OCI-LY7 (cell line): ENCODE measurements around the gene ERCC2. TPM values are rescaled to one million over a fixed set of nuclear protein-coding genes. Genes with fewer than 3 reads are reported as not detected.

Experiments used
- BruUV-seq: library from RNA; stranded (reverse); fragments of 400-500 nt; replicated peaks from 2 replicates; lab custom pipeline; 2021; lab: Mats Ljungman, UMichigan
- CTCF ChIA-PET: fragments of 300-600 bp; sonication (Branson Sonifier 250); formaldehyde crosslinking; loops from one replicate; lab custom pipeline; 2022; ENCODE audit warnings: antibody characterized with exemption; ENCODE audit not compliant: unreplicated experiment; lab: Charles Lee
- POLR2A ChIA-PET: fragments of 300-600 bp; sonication (Branson Sonifier 250); formaldehyde crosslinking; loops from one replicate; lab custom pipeline; 2022; ENCODE audit warnings: antibody characterized with exemption; lab: Charles Lee
- DNase-seq: peaks from one replicate; pipeline ENCODE4 v3.0.0-alpha.2; 2015; ENCODE audit warnings: low spot score
- H2AFZ ChIP-seq: fragments of 200-600 bp; sonication (generic), shearing (Covaris generic); 2 replicates; pipeline ENCODE4 v1.6.1; 2014; ENCODE audit warnings: mild to moderate bottlenecking, antibody characterized with exemption, low read length, moderate library complexity
- H3K27ac ChIP-seq: fragments of 200-600 bp; sonication (generic); 2 replicates; pipeline ENCODE4 v1.5.1; 2014; ENCODE audit warnings: mixed run types, low read depth, mild to moderate bottlenecking, moderate library complexity, low read length, inconsistent platforms; ENCODE audit not compliant: poor library complexity, severe bottlenecking
- H3K36me3 ChIP-seq: fragments of 200-600 bp; sonication (generic); 2 replicates; pipeline ENCODE4 v1.6.1; 2014; ENCODE audit warnings: mild to moderate bottlenecking, antibody characterized with exemption, low read length, moderate library complexity, mixed read lengths; ENCODE audit not compliant: insufficient read depth
- H3K4me1 ChIP-seq: fragments of 200-600 bp; sonication (generic); 2 replicates; pipeline ENCODE4 v1.5.1; 2014; ENCODE audit warnings: mild to moderate bottlenecking, low read length; ENCODE audit not compliant: insufficient read depth, poor library complexity, severe bottlenecking
- H3K4me2 ChIP-seq: fragments of 200-600 bp; sonication (generic); 2 replicates; pipeline ENCODE4 v1.6.1; 2014; ENCODE audit warnings: mild to moderate bottlenecking, low read length
- H3K4me3 ChIP-seq: fragments of 200-600 bp; sonication (generic); 2 replicates; pipeline ENCODE4 v1.5.1; 2014; ENCODE audit warnings: mild to moderate bottlenecking, low read depth, low read length; ENCODE audit not compliant: poor library complexity, severe bottlenecking
- H3K79me2 ChIP-seq: fragments of 200-600 bp; sonication (generic); 2 replicates; pipeline ENCODE4 v1.6.1; 2016; ENCODE audit warnings: low read depth, mild to moderate bottlenecking, low read length, moderate library complexity, mixed read lengths; ENCODE audit not compliant: insufficient read depth
- H3K9me2 ChIP-seq: fragments of 200-600 bp; sonication (generic); 2 replicates; pipeline ENCODE4 v1.6.1; 2016; ENCODE audit warnings: mild to moderate bottlenecking, low read length, mixed read lengths; ENCODE audit not compliant: insufficient read depth
- H3K9me3 ChIP-seq: fragments of 200-600 bp; sonication (generic); 2 replicates; pipeline ENCODE4 v1.6.1; 2014; ENCODE audit warnings: mild to moderate bottlenecking, mixed run types, low read length, mixed read lengths
- H4K20me1 ChIP-seq: fragments of 200-600 bp; sonication (generic); 2 replicates; pipeline ENCODE4 v1.6.1; 2014; ENCODE audit warnings: mild to moderate bottlenecking, antibody characterized with exemption, low read length, moderate library complexity, mixed read lengths; ENCODE audit not compliant: insufficient read depth
- EZH2phosphoT487 ChIP-seq: fragments of 200-600 bp; sonication (generic); IDR thresholded peaks from 2 replicates; pipeline ENCODE4 v1.6.1; 2018; ENCODE audit warnings: low read depth, borderline replicate concordance, mild to moderate bottlenecking, mixed run types, antibody characterized with exemption, low read length, moderate library complexity, mixed read lengths
- intact Hi-C: fragments of 100-400 bp; cut with micrococcal nuclease; formaldehyde crosslinking; loops from one replicate; pipeline ENCODE4 v1.10.0; 2022; ENCODE audit not compliant: unreplicated experiment
- total RNA-seq, 2 experiments: library from RNA; depleted of rRNA in 1 of 2; stranded (reverse); fragments of >200 nt in 1 of 2; shearing (Covaris generic) in 1 of 2; gene quantifications; 2 replicates each; pipeline ENCODE4 v1.2.3, GENCODE V29; 2014 to 2022
- TF ChIP-seq, protein P1 (sequence below): fragments of 200-600 bp; sonication (generic); conservative IDR thresholded peaks from 2 replicates; pipeline ENCODE4 v1.5.1; 2014; ENCODE audit warnings: mild to moderate bottlenecking, antibody characterized with exemption, low read length, moderate library complexity, mixed read lengths

Gene ERCC2
- total RNA-seq, 2 experiments from 2014 or later = 21.0 to 24.4 TPM

DNA sequence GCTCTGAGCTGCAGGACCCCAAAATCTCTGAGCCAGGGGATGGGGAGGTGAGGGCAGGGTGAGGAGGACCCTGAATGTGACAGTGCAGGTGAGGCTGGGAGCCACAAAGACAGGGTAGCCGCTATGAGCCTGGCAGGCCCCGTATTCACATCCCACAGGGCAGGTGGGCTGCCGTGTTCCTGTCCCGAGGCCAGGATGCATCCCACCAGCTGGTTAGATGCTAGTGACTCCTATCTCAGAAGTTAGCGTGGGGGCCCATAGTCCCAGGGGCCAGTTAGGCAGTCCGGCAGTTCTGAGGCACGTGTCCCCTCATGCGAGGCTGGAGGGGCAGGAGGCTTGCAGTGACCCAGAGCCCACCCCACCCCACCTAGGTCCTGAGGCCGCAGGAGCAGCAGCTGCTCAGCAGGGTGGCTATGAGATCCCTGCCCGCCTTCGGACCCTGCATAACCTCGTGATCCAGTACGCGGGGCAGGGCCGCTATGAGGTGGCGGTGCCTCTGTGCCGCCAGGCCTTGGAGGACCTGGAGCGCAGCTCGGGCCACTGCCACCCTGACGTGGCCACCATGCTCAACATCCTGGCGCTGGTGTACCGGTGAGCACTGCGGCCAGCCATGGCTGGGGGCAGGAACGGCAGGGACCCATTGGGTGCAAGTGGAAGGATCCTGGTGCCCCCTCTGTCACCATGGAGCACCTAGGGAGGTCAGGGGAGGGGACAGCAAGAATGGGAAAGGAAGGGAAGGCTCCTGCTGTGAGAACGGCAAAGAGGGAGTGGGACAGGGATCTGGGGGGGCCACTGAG is 22.6 kb downstream of the ERCC2 start:
- Histone ChIP-seq H2AFZ (no peak overlapping the region), H3K9me2 (no peaks in the 10 kb centered on the region), H3K36me3 (no peaks in the 10 kb centered on the region), H3K27ac (no peak overlapping the region), H3K4me2 (no peak overlapping the region), H4K20me1 (no peaks in the 10 kb centered on the region), H3K79me2 (no peaks in the 10 kb centered on the region), H3K4me1 (no peaks in the 10 kb centered on the region), H3K4me3 (no peak overlapping the region), H3K9me3 (no peaks in the 10 kb centered on the region)
- TF ChIP-seq, protein P1, sequence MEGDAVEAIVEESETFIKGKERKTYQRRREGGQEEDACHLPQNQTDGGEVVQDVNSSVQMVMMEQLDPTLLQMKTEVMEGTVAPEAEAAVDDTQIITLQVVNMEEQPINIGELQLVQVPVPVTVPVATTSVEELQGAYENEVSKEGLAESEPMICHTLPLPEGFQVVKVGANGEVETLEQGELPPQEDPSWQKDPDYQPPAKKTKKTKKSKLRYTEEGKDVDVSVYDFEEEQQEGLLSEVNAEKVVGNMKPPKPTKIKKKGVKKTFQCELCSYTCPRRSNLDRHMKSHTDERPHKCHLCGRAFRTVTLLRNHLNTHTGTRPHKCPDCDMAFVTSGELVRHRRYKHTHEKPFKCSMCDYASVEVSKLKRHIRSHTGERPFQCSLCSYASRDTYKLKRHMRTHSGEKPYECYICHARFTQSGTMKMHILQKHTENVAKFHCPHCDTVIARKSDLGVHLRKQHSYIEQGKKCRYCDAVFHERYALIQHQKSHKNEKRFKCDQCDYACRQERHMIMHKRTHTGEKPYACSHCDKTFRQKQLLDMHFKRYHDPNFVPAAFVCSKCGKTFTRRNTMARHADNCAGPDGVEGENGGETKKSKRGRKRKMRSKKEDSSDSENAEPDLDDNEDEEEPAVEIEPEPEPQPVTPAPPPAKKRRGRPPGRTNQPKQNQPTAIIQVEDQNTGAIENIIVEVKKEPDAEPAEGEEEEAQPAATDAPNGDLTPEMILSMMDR = no peak
- TF ChIP-seq EZH2phosphoT487 = no peak
- intact Hi-C loops = no loop called here
- no peak for DNase-seq
- no TSS peak for BruUV-seq
- ChIA-PET CTCF (no interaction called here), POLR2A (no interaction called here)

DNA sequence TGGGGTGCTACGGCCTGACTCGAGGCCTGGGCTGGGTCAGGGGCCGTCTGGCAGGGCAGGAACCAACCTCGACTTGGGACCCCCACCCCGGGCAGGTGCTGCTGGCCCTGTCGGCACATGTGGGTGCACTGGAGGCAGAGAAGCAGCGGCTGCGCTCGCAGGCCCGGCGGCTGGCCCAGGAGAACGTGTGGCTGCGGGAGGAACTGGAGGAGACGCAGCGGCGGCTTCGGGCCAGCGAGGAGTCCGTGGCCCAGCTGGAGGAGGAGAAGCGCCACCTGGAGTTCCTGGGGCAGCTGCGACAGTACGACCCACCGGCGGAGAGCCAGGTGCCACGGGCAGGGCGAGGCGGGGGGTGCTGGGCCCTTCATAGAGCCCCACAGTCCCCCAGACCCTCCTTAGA is 23.9 kb downstream of the ERCC2 start:
- H3K27ac ChIP-seq = no peak overlapping the region
- BruUV-seq = no TSS peak
- no peak for DNase-seq
- intact Hi-C loops = no loop called here
- POLR2A ChIA-PET = no interaction called here
- H4K20me1 ChIP-seq = no peaks in the 10 kb centered on the region
- no peaks in the 10 kb centered on the region for H3K9me3 ChIP-seq
- H3K4me2 ChIP-seq = no peak overlapping the region
- H3K4me3 ChIP-seq = no peak overlapping the region
- H2AFZ ChIP-seq = no peak overlapping the region
- H3K4me1 ChIP-seq = no peaks in the 10 kb centered on the region
- no peaks in the 10 kb centered on the region for H3K9me2 ChIP-seq
- CTCF ChIA-PET = no interaction called here
- TF ChIP-seq, protein P1 = no peak
- H3K36me3 ChIP-seq = no peaks in the 10 kb centered on the region
- no peaks in the 10 kb centered on the region for H3K79me2 ChIP-seq

DNA sequence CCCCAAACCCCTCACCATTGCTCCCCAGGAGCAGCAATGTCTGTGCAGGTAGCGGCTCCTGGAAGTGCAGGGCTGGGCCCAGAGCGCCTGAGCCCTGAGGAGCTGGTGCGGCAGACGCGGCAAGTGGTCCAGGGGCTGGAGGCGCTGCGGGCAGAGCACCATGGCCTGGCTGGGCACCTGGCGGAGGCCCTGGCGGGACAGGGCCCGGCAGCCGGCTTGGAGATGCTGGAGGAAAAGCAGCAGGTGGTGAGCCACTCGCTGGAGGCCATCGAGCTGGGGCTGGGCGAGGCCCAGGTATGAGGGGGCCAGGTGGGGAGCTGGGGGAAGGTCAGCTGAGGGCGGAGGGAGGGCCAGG is 24.9 kb downstream of the ERCC2 start:
- Histone ChIP-seq H3K27ac (no peak overlapping the region), H3K36me3 (no peaks in the 10 kb centered on the region), H3K4me3 (no peak overlapping the region), H3K9me3 (no peaks in the 10 kb centered on the region), H3K9me2 (no peaks in the 10 kb centered on the region), H3K4me2 (no peak overlapping the region), H3K79me2 (no peaks in the 10 kb centered on the region), H4K20me1 (no peaks in the 10 kb centered on the region), H3K4me1 (no peaks in the 10 kb centered on the region), H2AFZ (no peak overlapping the region)
- DNase-seq = no peak
- no peak for TF ChIP-seq EZH2phosphoT487
- TF ChIP-seq, protein P1 = no peak
- ChIA-PET POLR2A (no interaction called here), CTCF (no interaction called here)
- no TSS peak for BruUV-seq
- intact Hi-C loops = no loop called here
